ENCODE data around the gene MID2.

MID2 gene

DNA sequence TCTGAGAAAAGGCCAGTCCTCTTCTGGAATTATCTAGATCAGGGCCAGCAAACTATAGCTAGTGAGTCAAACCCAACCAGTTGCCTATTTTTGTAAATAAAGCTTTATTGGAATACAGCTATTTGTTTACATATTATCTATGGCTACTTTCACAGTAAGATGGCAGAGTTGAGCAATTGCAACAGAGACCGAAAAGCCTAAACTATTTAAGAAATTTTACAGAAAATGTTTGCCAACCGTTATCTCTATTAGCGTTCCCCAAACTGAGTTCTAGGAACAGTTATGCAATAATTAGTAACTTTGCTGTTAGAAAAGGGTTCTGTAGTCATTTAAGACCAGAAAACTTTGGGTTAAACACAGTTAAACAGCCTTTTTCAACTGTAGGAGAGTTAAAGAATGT is 146.0 kb downstream of the MID2 start:
- DNase-seq, result no peak

Data from stimulated activated CD8-positive, alpha-beta memory T cell treated with anti-CD3 and anti-CD28 coated beads, Interleukin-4, amount 100 ng/mL, for 48 hours (primary cell).